ENCODE data around the gene LIX1L.

- no peak for TF ChIP-seq EZH2 (IDR thresholded peaks at IDR 0.05; ENCODE audit: borderline replicate concordance)
- no peak for TF ChIP-seq CTCF (IDR thresholded peaks at IDR 0.05; ENCODE audit: poor library complexity)
- no peak for TF ChIP-seq EZH2phosphoT487 (IDR thresholded peaks at IDR 0.05; ENCODE audit: low read depth, severe bottlenecking, unreplicated experiment)
These were observed 71.0 kb downstream of the LIX1L start for GRCh38 chr1:145886816-145887215.
